Globus pallidus (tissue), 1 donor: ENCODE measurements around the gene CENPF.
A peak's percentile ranks its signal among the peaks of the same experiment; 100 is the strongest.
"Not testable (repeated sequence)": the region's sequence is repeated elsewhere in the genome, so short reads cannot be mapped to it uniquely, and the experiment has no call there.

ENCODE experiments used
- DNase-seq: peaks from one replicate; pipeline ENCODE4 v3.0.0-alpha.2; 2015; ENCODE audit warnings: low spot score

CENPF gene

GRCh38 chr1:214602764-214603657 lies at the start of gene CENPF:
CENPF (plus strand) TSS chr1:214603195; CDS start chr1:214613755, 10,560 bp downstream.
- DNase-seq = peak; percentile 95

- DNase-seq = no peak
Observed at GRCh38 chr1:214557952-214558735, 44.9 kb upstream of the CENPF start.

GRCh38 chr1:214563881-214564280 lies 39.1 kb upstream of the CENPF start:
- no peak for DNase-seq

GRCh38 chr1:214565310-214565709 lies 37.7 kb upstream of the CENPF start:
- DNase-seq = no peak

GRCh38 chr1:214566158-214567104 lies 36.6 kb upstream of the CENPF start:
- DNase-seq = no peak

GRCh38 chr1:214567481-214567980 lies 35.5 kb upstream of the CENPF start:
- DNase-seq = no peak

- DNase-seq = no peak
Observed at GRCh38 chr1:214568328-214568727, 34.7 kb upstream of the CENPF start.

- no peak for DNase-seq
Observed at GRCh38 chr1:214569357-214570004, 33.5 kb upstream of the CENPF start.

GRCh38 chr1:214570442-214570841 lies 32.6 kb upstream of the CENPF start:
- DNase-seq = no peak

- no peak for DNase-seq
Observed at GRCh38 chr1:214571281-214571680, 31.7 kb upstream of the CENPF start.

GRCh38 chr1:214573386-214574318 lies 29.3 kb upstream of the CENPF start:
- DNase-seq = no peak

- no peak for DNase-seq
Observed at GRCh38 chr1:214574598-214575411, 28.2 kb upstream of the CENPF start.

- not testable (repeated sequence) for DNase-seq
Observed at GRCh38 chr1:214576120-214576519, 26.9 kb upstream of the CENPF start.

GRCh38 chr1:214579183-214579582 lies 23.8 kb upstream of the CENPF start:
- DNase-seq = no peak

- DNase-seq = no peak
Observed at GRCh38 chr1:214581785-214582184, 21.2 kb upstream of the CENPF start.

- no peak for DNase-seq
Observed at GRCh38 chr1:214582289-214582891, 20.6 kb upstream of the CENPF start.

- no peak for DNase-seq
Observed at GRCh38 chr1:214583113-214583512, 19.9 kb upstream of the CENPF start.

- no peak for DNase-seq
Observed at GRCh38 chr1:214583824-214584554, 19.0 kb upstream of the CENPF start.
